K562 (cell line): ENCODE measurements around the gene CLSTN2. TPM values are rescaled to one million over a fixed set of nuclear protein-coding genes. Genes with fewer than 3 reads are reported as not detected.

Experiments
- ATAC-seq: fragments of 200-7000 bp; cut with Tn5 transposase; 3 replicates; pipeline ENCODE4 v1.9.1; 2020; ENCODE audit warnings: moderate library complexity
- BruUV-seq: library from RNA; stranded (reverse); fragments of 400-500 nt; replicated peaks from 2 replicates; lab custom pipeline; 2021; lab: Mats Ljungman, UMichigan
- CTCF ChIA-PET: fragments of 300-600 bp; formaldehyde crosslinking; extraction: SDS; loops from one replicate; lab custom pipeline; 2021; ENCODE audit warnings: low intra/inter-chr PET ratio; lab: Yijun Ruan, JAX
- POLR2A ChIA-PET: fragments of 300-600, 350-650 bp; sonication (Branson Sonifier 250); formaldehyde crosslinking; extraction: SDS; loops from one replicate; lab custom pipeline; 2021; ENCODE audit warnings: antibody characterized with exemption, inconsistent platforms; lab: Yijun Ruan, JAX
- DNase-seq, 4 experiments: peaks; one replicate each; pipeline versions ENCODE4 v3.0.0 to v3.0.0-alpha.2; 2011 to 2018; ENCODE audit warnings: low spot score in 3 of 4, mixed read lengths in 3 of 4; ENCODE audit errors: extremely low read depth in 1 of 4
- FAIRE-seq: peaks from 2 replicates; lab custom pipeline; 2011; peaks lifted over from hg19 to GRCh38; lab: Jason Lieb, UNC
- H2AFZ ChIP-seq: 2 replicates; pipeline ENCODE4 v1.6.0; 2011; ENCODE audit warnings: low read depth, low read length, control low read depth, inconsistent platforms
- H3K27ac ChIP-seq: fragments of 200-600 bp; 3 replicates; pipeline ENCODE4 v1.8.0; 2011; ENCODE audit warnings: low read depth, mild to moderate bottlenecking, control low read depth, inconsistent platforms, low read length, moderate library complexity, mixed read lengths; ENCODE audit errors: extremely low read depth
- H3K27me3 ChIP-seq, 2 experiments: fragments of 300-600 bp in 1 of 2; 2 replicates in 1 of 2; 3 replicates in 1 of 2; pipeline versions ENCODE4 v1.6.0 to v1.8.0; 2011; ENCODE audit warnings: inconsistent platforms in 2 of 2, low read length in 2 of 2, mild to moderate bottlenecking in 1 of 2, mixed read lengths in 1 of 2, moderate library complexity in 1 of 2; ENCODE audit not compliant: control insufficient read depth in 2 of 2, insufficient read depth in 2 of 2
- H3K36me3 ChIP-seq: fragments of 300-600 bp; 3 replicates; pipeline ENCODE4 v1.8.0; 2011; ENCODE audit warnings: mild to moderate bottlenecking, low read length, inconsistent platforms; ENCODE audit not compliant: control insufficient read depth, insufficient read depth
- H3K4me1 ChIP-seq, 2 experiments: fragments of 200-600 bp in 1 of 2; replicated peaks in 1 of 2; 2 replicates in 1 of 2; 3 replicates in 1 of 2; pipeline versions ENCODE4 v1.5.1 to v1.8.0; 2011; ENCODE audit warnings: inconsistent platforms in 2 of 2, low read length in 2 of 2, mild to moderate bottlenecking in 1 of 2, mixed read lengths in 1 of 2, moderate library complexity in 1 of 2; ENCODE audit not compliant: control insufficient read depth in 2 of 2, insufficient read depth in 2 of 2
- H3K4me2 ChIP-seq: 2 replicates; pipeline ENCODE4 v1.6.1; 2011; ENCODE audit warnings: low read length, control low read depth, inconsistent platforms, mixed read lengths; ENCODE audit not compliant: insufficient read depth
- H3K4me3 ChIP-seq: fragments of 200-600 bp; sonication (generic), shearing (Covaris generic); 2 replicates; pipeline ENCODE4 v1.5.1; 2016; ENCODE audit warnings: control low read depth, inconsistent platforms
- H3K79me2 ChIP-seq: fragments of 200-600 bp; 3 replicates; pipeline ENCODE4 v1.8.0; 2011; ENCODE audit warnings: low read length, inconsistent platforms; ENCODE audit not compliant: control insufficient read depth, insufficient read depth
- H3K9ac ChIP-seq, 2 experiments: 2 replicates each; pipeline versions ENCODE4 v1.6.0 to v1.6.1; 2011; ENCODE audit warnings: low read depth in 2 of 2, low read length in 2 of 2, control low read depth in 1 of 2, inconsistent platforms in 1 of 2, mild to moderate bottlenecking in 1 of 2, mixed read lengths in 1 of 2; ENCODE audit not compliant: insufficient read depth in 1 of 2
- H3K9me1 ChIP-seq: one replicate; pipeline ENCODE4 v1.6.0; 2011; ENCODE audit warnings: inconsistent platforms, mild to moderate bottlenecking, low read length, moderate library complexity; ENCODE audit not compliant: control insufficient read depth, insufficient read depth
- H3K9me3 ChIP-seq: replicated peaks from 2 replicates; pipeline ENCODE4 v1.5.1; 2011; ENCODE audit warnings: low read depth, low read length, inconsistent platforms; ENCODE audit not compliant: control insufficient read depth, insufficient read depth
- H4K20me1 ChIP-seq: replicated peaks from 2 replicates; pipeline ENCODE4 v1.6.1; 2011; ENCODE audit warnings: low read length, inconsistent platforms, mixed read lengths; ENCODE audit not compliant: control insufficient read depth, insufficient read depth
- BCL6 ChIP-seq: fragments of 250-450 bp; sonication (Bioruptor Pico); IDR thresholded peaks from 2 replicates; pipeline ENCODE4 v1.4.0; 2020
- GABPA ChIP-seq: fragments of 200-800 bp; sonication (Bioruptor generic); conservative IDR thresholded peaks from 2 replicates; pipeline ENCODE4 v1.6.1; 2016; ENCODE audit warnings: low read depth, missing genetic modification characterization, missing compliant biosample characterization
- KLF1 ChIP-seq: fragments of 450-650 bp; IDR thresholded peaks from 2 replicates; pipeline ENCODE4 v1.6.1; 2016; ENCODE audit warnings: missing genetic modification characterization, missing compliant biosample characterization
- MEF2D ChIP-seq: conservative IDR thresholded peaks from 2 replicates; pipeline ENCODE4 v1.6.1; 2016; ENCODE audit warnings: low read depth, missing genetic modification characterization, missing compliant biosample characterization
- MITF ChIP-seq: IDR thresholded peaks from 2 replicates; pipeline ENCODE4 v1.6.1; 2014; ENCODE audit warnings: antibody characterized with exemption
- PHF20 ChIP-seq: fragments of 450-650 bp; IDR thresholded peaks from 2 replicates; pipeline ENCODE4 v1.6.1; 2018; ENCODE audit not compliant: partially characterized antibody
- SIN3A ChIP-seq, 2 experiments: fragments of 150-350 bp in 1 of 2; IDR thresholded peaks; 2 replicates each; pipeline ENCODE4 v1.6.1; 2011 to 2016; ENCODE audit warnings: borderline replicate concordance in 2 of 2, low read depth in 2 of 2, low read length in 2 of 2, mild to moderate bottlenecking in 2 of 2, moderate library complexity in 2 of 2; ENCODE audit not compliant: control insufficient read depth in 1 of 2
- ZBTB5 ChIP-seq: fragments of 450-650 bp; IDR thresholded peaks from 2 replicates; pipeline ENCODE4 v1.6.1; 2017; ENCODE audit warnings: antibody characterized with exemption
- ZNF253 ChIP-seq: fragments of 250-450 bp; sonication (Bioruptor Pico); conservative IDR thresholded peaks from 2 replicates; pipeline ENCODE4 v1.6.1; 2021; ENCODE audit warnings: mild to moderate bottlenecking
- WGBS: fragments of 100-300 bp; shearing (Covaris generic); methylation state at CpG from one replicate; pipeline ENCODE4 v1.1.6; 2016; ENCODE audit warnings: low coverage, mixed read lengths; ENCODE audit not compliant: insufficient coverage; ENCODE audit errors: missing lambda C conversion rate; 5-methylcytosine and 5-hydroxymethylcytosine counted together
- in situ Hi-C: fragments of 300-500 bp; cut with MboI; formaldehyde crosslinking; loops from 4 replicates; pipeline ENCODE4 v1.15.0; 2018; ENCODE audit warnings: inconsistent platforms, mixed read lengths
- intact Hi-C: fragments of 100-400 bp; cut with micrococcal nuclease; formaldehyde crosslinking; loops from 2 replicates; pipeline ENCODE4 v1.14.2; 2022
- polyA plus RNA-seq, 8 experiments: library from polyadenylated mRNA; depleted of rRNA in 4 of 8; stranded (reverse) in 5 of 8; unstranded in 3 of 8; fragments of >200 nt; fragmentation: Nextera tagmentation in 2 of 8; fragmentation: Illumina TruSeq in 1 of 8; extraction: Ambion mirVana in 2 of 8; extraction: Trizol in 1 of 8; gene quantifications; 2 replicates each; pipeline versions ENCODE4 v1.2.1 to v1.2.3, GENCODE V29; 2011 to 2014; ENCODE audit warnings: inconsistent platforms in 1 of 8, missing spikeins in 1 of 8
- total RNA-seq, 7 experiments: library from RNA; depleted of rRNA in 6 of 7; stranded (reverse); fragments of >200 nt in 6 of 7; fragmentation: Illumina TruSeq in 2 of 7; extraction: Trizol in 2 of 7; gene quantifications; 2 replicates each; pipeline versions ENCODE4 v1.2.1 to v1.2.3, GENCODE V29; 2011 to 2021; ENCODE audit warnings: low replicate concordance in 1 of 7

Gene CLSTN2
- total and polyA plus RNA-seq, 9 of the 15 experiments (the other 6 are each of a cell fraction or from before 2014, with no cell fraction given), result 0.02 to 0.04 (median 0.04) TPM; not detected in 6

GRCh38 chr3:140298569-140299070 is 363.6 kb downstream of the CLSTN2 start:
- WGBS, result 0% methylated on average over 2 of the region's 2 CpGs
- ATAC-seq (no peak), DNase-seq (no peak), FAIRE-seq (no peak)
- H3K9ac ChIP-seq, result no peak overlapping the region
- in situ Hi-C loops (no loop called here), intact Hi-C loops (no loop called here)
- no peaks in the 10 kb centered on the region for H3K36me3 ChIP-seq
- H3K4me3 ChIP-seq, result no peak overlapping the region
- H3K9me1 ChIP-seq, result no peaks in the 10 kb centered on the region
- no TSS peak for BruUV-seq
- H2AFZ ChIP-seq, result no peak overlapping the region
- H4K20me1 ChIP-seq, result no peaks in the 10 kb centered on the region
- H3K9me3 ChIP-seq, result no peaks in the 10 kb centered on the region
- H3K4me2 ChIP-seq, result no peak overlapping the region
- CTCF ChIA-PET, result no interaction called here
- no peaks in the 10 kb centered on the region for H3K79me2 ChIP-seq
- no peak overlapping the region for H3K27ac ChIP-seq
- H3K27me3 ChIP-seq, result no peaks in the 10 kb centered on the region
- POLR2A ChIA-PET, result no interaction called here
- no peaks in the 10 kb centered on the region for H3K4me1 ChIP-seq
- TF ChIP-seq ZNF253 (CRISPR knock-in tag), result no peak
- no peak for TF ChIP-seq MEF2D (tag)
- no peak for TF ChIP-seq SIN3A (IDR thresholded peaks at IDR 0.05; ENCODE audit: borderline replicate concordance in 2 of 2, control insufficient read depth in 1 of 2, low read depth in 2 of 2, low read length in 2 of 2)
- TF ChIP-seq GABPA (tag), result no peak
- TF ChIP-seq MITF, result no peak
- TF ChIP-seq ZBTB5, result no peak
- no peak for TF ChIP-seq BCL6 (CRISPR knock-in tag)
- TF ChIP-seq KLF1 (tag), result no peak
- TF ChIP-seq PHF20, result no peak
